ENCODE results near the gene FAM124A. TPM values are rescaled to one million over a fixed set of nuclear protein-coding genes. Genes with fewer than 3 reads are reported as not detected.

FAM124A gene
- total and polyA plus RNA-seq, 2 donors (not counting 1 experiment from before 2014, with no cell fraction given) = 1.7 to 4.8 TPM

DNA sequence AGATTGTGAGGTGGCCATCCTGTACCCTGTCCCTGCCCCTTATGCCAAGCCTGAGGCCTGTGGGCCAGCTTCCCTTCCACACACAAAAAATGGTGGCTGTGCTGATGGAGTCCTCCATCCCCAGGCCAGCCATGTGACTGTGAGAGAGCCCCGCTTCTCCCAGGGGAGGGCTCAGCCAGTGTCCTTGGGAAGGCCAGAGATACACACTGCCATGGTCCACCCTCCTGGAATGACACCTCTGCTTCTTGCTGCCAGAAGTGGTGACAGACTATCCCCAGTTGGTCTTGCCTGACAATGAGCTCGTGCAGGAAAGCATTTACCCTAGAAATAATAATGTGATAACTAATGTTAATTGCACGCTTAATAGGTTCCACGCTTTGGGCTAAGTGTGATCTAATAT, 38.0 kb downstream of the FAM124A start:
- H3K4me2 ChIP-seq (ENCODE audit: extremely low read depth, insufficient read depth, low read length) = no peak overlapping the region
- no peak overlapping the region for H2AFZ ChIP-seq (ENCODE audit: low read length)
- H3K79me2 ChIP-seq (ENCODE audit: control insufficient read depth, insufficient read depth, low read length) = no peaks in the 10 kb centered on the region
- TF ChIP-seq EZH2 (IDR thresholded peaks at IDR 0.05; ENCODE audit: low read length, missing control alignments) = no peak
- TF ChIP-seq, protein P1, sequence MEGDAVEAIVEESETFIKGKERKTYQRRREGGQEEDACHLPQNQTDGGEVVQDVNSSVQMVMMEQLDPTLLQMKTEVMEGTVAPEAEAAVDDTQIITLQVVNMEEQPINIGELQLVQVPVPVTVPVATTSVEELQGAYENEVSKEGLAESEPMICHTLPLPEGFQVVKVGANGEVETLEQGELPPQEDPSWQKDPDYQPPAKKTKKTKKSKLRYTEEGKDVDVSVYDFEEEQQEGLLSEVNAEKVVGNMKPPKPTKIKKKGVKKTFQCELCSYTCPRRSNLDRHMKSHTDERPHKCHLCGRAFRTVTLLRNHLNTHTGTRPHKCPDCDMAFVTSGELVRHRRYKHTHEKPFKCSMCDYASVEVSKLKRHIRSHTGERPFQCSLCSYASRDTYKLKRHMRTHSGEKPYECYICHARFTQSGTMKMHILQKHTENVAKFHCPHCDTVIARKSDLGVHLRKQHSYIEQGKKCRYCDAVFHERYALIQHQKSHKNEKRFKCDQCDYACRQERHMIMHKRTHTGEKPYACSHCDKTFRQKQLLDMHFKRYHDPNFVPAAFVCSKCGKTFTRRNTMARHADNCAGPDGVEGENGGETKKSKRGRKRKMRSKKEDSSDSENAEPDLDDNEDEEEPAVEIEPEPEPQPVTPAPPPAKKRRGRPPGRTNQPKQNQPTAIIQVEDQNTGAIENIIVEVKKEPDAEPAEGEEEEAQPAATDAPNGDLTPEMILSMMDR (conservative IDR thresholded peaks at IDR 0.05 in 1 of 2, IDR thresholded peaks at IDR 0.05 in 1 of 2; ENCODE audit: low read depth in 1 of 2, low read length in 2 of 2) = no peak
- no peaks in the 10 kb centered on the region for H4K20me1 ChIP-seq (ENCODE audit: control insufficient read depth, extremely low read depth, insufficient read depth, low read length)
- no peaks in the 10 kb centered on the region for H3K36me3 ChIP-seq (ENCODE audit: control insufficient read depth, insufficient read depth, low read length)
- H3K9ac ChIP-seq (ENCODE audit: insufficient read depth, low read length) = no peak overlapping the region
- DNase-seq (ENCODE audit: low read depth in 2 of 2) = no peak
- H3K27me3 ChIP-seq (ENCODE audit: control insufficient read depth, insufficient read depth, low read length) = no peaks in the 10 kb centered on the region
- no peak overlapping the region for H3K4me3 ChIP-seq (replicated peaks in 1 of 4; ENCODE audit: control extremely low read depth in 1 of 4, insufficient read depth in 1 of 4, low read depth in 3 of 4, low read length in 4 of 4)
- H3K9me3 ChIP-seq (ENCODE audit: control insufficient read depth, insufficient read depth, low read depth, low read length) = no peaks in the 10 kb centered on the region
- no peaks in the 10 kb centered on the region for H3K4me1 ChIP-seq (ENCODE audit: control insufficient read depth, extremely low read depth, insufficient read depth, low read length)
- no peak overlapping the region for H3K27ac ChIP-seq (ENCODE audit: insufficient read depth, low read length)

DNA sequence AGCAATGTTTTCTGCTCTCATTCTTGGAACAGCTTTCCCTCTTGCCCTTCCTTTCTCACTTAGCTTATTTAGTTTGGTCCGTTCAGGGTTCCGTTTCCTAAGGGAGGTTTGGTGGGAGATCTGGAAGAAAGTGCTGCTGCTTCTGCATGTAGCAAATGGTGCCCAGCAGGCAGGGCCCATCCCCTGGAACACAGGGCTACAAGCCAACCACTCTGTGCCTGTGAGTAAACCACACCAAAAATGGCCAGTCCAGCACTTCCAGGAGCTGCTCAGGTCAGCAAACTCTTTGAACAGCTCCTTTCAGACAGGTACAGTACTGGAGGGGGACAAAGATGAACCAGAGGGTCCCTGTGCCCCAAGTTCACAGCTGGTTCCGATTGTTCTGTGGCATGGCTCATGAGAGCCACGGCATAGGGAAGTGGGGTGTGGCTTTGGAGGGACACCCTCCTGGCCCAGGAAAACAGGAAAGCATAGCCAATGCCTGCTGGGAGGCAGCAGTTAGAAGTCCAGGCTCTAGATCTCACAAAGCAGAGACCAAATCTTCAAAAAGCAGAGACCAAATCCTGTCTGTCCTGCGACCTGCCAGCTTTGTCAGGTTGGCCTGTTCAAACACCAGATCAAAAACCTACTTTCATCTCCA, 39.5 kb downstream of the FAM124A start:
- Histone ChIP-seq H3K79me2 (ENCODE audit: control insufficient read depth, insufficient read depth, low read length) (no peaks in the 10 kb centered on the region), H3K4me1 (ENCODE audit: control insufficient read depth, extremely low read depth, insufficient read depth, low read length) (no peaks in the 10 kb centered on the region), H3K27ac (ENCODE audit: insufficient read depth, low read length) (no peak overlapping the region), H3K36me3 (ENCODE audit: control insufficient read depth, insufficient read depth, low read length) (no peaks in the 10 kb centered on the region), H3K4me2 (ENCODE audit: extremely low read depth, insufficient read depth, low read length) (no peak overlapping the region), H2AFZ (ENCODE audit: low read length) (no peak overlapping the region), H3K4me3 (replicated peaks in 1 of 4; ENCODE audit: control extremely low read depth in 1 of 4, insufficient read depth in 1 of 4, low read depth in 3 of 4, low read length in 4 of 4) (no peak overlapping the region), H3K9ac (ENCODE audit: insufficient read depth, low read length) (no peak overlapping the region), H3K27me3 (ENCODE audit: control insufficient read depth, insufficient read depth, low read length) (no peaks in the 10 kb centered on the region), H3K9me3 (ENCODE audit: control insufficient read depth, insufficient read depth, low read depth, low read length) (no peaks in the 10 kb centered on the region), H4K20me1 (ENCODE audit: control insufficient read depth, extremely low read depth, insufficient read depth, low read length) (no peaks in the 10 kb centered on the region)
- TF ChIP-seq, protein P1 (conservative IDR thresholded peaks at IDR 0.05 in 1 of 2, IDR thresholded peaks at IDR 0.05 in 1 of 2; ENCODE audit: low read depth in 1 of 2, low read length in 2 of 2) = no peak
- TF ChIP-seq EZH2 (IDR thresholded peaks at IDR 0.05; ENCODE audit: low read length, missing control alignments) = no peak
- no peak for DNase-seq (ENCODE audit: low read depth in 2 of 2)

DNA sequence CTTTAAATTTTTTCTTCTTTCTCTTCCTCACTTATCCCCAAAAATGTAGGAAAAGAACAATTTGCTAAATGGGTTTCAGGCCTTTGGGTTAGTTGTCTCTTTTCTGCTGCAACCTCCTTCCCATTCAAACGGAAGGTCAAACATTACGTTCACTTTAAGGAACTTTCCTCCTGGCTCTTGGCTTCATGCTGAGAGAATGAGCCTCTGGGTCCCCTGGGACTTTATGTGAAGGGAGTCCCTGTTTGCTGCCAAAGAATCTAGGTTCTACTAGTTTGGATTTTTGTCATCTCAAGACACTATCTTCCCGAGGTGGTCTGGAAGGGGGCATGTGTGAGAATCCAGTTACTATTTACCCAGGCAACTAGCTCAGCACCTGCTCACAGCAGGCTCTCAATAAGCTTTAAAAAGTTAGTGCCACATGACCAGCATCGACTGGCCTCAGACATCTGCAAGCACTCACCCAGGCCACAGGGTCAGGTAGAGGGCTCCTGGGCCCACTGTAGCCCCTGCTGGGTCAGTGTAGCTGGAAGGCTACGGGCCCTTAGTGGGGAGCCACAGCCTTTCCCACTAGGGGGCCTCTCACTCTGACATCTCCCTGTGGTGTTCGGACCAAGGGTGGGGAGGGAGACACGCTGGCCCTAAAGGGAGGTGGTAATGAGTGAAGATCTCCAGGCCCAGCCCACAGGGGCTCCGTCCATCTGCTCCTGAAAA, 40.5 kb downstream of the FAM124A start:
- H3K36me3 ChIP-seq (ENCODE audit: control insufficient read depth, insufficient read depth, low read length) = no peaks in the 10 kb centered on the region
- DNase-seq (ENCODE audit: low read depth in 2 of 2) = no peak
- H2AFZ ChIP-seq (ENCODE audit: low read length) = no peak overlapping the region
- no peaks in the 10 kb centered on the region for H4K20me1 ChIP-seq (ENCODE audit: control insufficient read depth, extremely low read depth, insufficient read depth, low read length)
- H3K4me3 ChIP-seq (replicated peaks in 1 of 4; ENCODE audit: control extremely low read depth in 1 of 4, insufficient read depth in 1 of 4, low read depth in 3 of 4, low read length in 4 of 4) = no peak overlapping the region
- H3K27ac ChIP-seq (ENCODE audit: insufficient read depth, low read length) = no peak overlapping the region
- no peaks in the 10 kb centered on the region for H3K79me2 ChIP-seq (ENCODE audit: control insufficient read depth, insufficient read depth, low read length)
- no peaks in the 10 kb centered on the region for H3K4me1 ChIP-seq (ENCODE audit: control insufficient read depth, extremely low read depth, insufficient read depth, low read length)
- H3K27me3 ChIP-seq (ENCODE audit: control insufficient read depth, insufficient read depth, low read length) = no peaks in the 10 kb centered on the region
- no peak for TF ChIP-seq EZH2 (IDR thresholded peaks at IDR 0.05; ENCODE audit: low read length, missing control alignments)
- TF ChIP-seq, protein P1 (conservative IDR thresholded peaks at IDR 0.05 in 1 of 2, IDR thresholded peaks at IDR 0.05 in 1 of 2; ENCODE audit: low read depth in 1 of 2, low read length in 2 of 2) = no peak
- H3K4me2 ChIP-seq (ENCODE audit: extremely low read depth, insufficient read depth, low read length) = no peak overlapping the region
- no peak overlapping the region for H3K9ac ChIP-seq (ENCODE audit: insufficient read depth, low read length)
- no peaks in the 10 kb centered on the region for H3K9me3 ChIP-seq (ENCODE audit: control insufficient read depth, insufficient read depth, low read depth, low read length)

Data from fibroblast of lung (primary cell).